Thyroid gland (tissue), 4 donors: ENCODE measurements around the gene ZNF423. TPM values are rescaled to one million over a fixed set of nuclear protein-coding genes. Genes with fewer than 3 reads are reported as not detected.

Experiments used
- DNase-seq, 2 donors: peaks; one replicate each; pipeline ENCODE4 v3.0.0-alpha.2; 2019
- H3K27ac ChIP-seq, 3 donors: fragments of 200-600 bp; sonication (generic); 1 replicate in 2 of 3; 2 replicates in 1 of 3; pipeline ENCODE4 v1.5.1; 2016 to 2019; ENCODE audit warnings: mild to moderate bottlenecking in 1 of 3, moderate library complexity in 1 of 3
- H3K27me3 ChIP-seq: fragments of 200-600 bp; sonication (generic); one replicate; pipeline ENCODE4 v1.5.1; 2019
- H3K36me3 ChIP-seq, 2 donors: fragments of 200-600 bp; sonication (generic); one replicate each; pipeline ENCODE4 v1.5.1; 2016 to 2019
- H3K4me1 ChIP-seq, 2 donors: fragments of 200-600 bp; sonication (generic); one replicate each; pipeline ENCODE4 v1.5.1; 2017 to 2019
- H3K4me3 ChIP-seq, 3 donors: fragments of 200-600 bp; sonication (generic); replicated peaks in 1 of 3; 1 replicate in 2 of 3; 2 replicates in 1 of 3; pipeline ENCODE4 v1.5.1; 2016; ENCODE audit warnings: mild to moderate bottlenecking in 1 of 3
- H3K9me3 ChIP-seq: fragments of 200-600 bp; sonication (generic); one replicate; pipeline ENCODE4 v1.5.1; 2017
- POLR2A ChIP-seq, 2 donors: fragments of 450-650 bp; IDR thresholded peaks; one replicate each; pipeline ENCODE4 v1.6.1; 2017; ENCODE audit warnings: antibody characterized with exemption in 2 of 2, mild to moderate bottlenecking in 2 of 2, moderate library complexity in 1 of 2
- WGBS, 2 donors: methylation state at CpG; one replicate each; pipeline ENCODE4 v1.1.5; 2017; 5-methylcytosine and 5-hydroxymethylcytosine counted together
- intact Hi-C: fragments of 100-400 bp; cut with DNase I; formaldehyde crosslinking; loops from one replicate; pipeline ENCODE4 v1.15.1; 2023
- total RNA-seq, 4 donors: library from RNA; depleted of rRNA; stranded (reverse); fragments of >200 nt; gene quantifications; one replicate each; pipeline ENCODE4 v1.2.3, GENCODE V29; 2016
- TF ChIP-seq, protein P1 (sequence below), 6 experiments: fragments of 200-600 bp in 3 of 6; fragments of 450-650 bp in 3 of 6; sonication (generic) in 3 of 6; IDR thresholded peaks; one replicate each; pipeline ENCODE4 v1.5.1; 2016 to 2019; ENCODE audit warnings: antibody characterized with exemption in 6 of 6, mild to moderate bottlenecking in 2 of 6, inconsistent platforms in 1 of 6, moderate library complexity in 1 of 6

ZNF423 gene
- total RNA-seq, 4 donors from 2014 or later: 7.4 to 10.0 (median 8.5) TPM

DNA sequence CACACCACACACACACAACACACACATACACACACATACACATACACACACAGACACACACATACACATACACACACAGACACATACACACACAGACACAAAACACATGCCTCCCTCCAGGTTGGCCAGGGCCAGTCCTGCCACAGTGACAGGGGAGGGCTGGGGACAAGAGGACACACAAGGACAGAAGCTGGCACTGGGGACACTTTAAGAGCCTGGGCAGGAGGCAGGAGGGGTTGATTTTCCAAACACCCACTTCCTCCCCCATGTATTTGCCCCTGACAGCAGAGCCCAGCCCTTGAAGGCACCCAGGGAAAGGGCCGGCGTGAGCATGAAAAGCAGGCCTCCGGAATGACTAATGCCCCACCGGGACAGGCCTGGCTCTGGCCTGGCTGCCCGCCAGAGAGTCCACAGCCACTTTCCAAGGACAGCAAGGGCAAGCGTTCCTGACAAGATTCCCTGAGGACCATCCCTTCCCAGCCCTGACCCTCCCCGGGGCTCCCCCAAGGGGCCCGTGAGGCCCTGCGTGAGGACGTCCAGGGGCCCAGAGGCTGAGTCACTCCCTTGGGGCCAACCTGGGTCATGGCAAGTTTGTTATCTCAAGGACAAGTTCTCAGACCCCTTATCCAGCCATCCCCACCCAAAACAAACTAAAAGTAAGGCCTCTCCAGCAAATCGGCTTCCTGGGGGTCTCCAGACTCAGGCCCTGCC lies 235.6 kb downstream of the ZNF423 start:
- Histone ChIP-seq H3K36me3 (no peaks in the 10 kb centered on the region), H3K27me3 (no peaks in the 10 kb centered on the region), H3K4me3 (no peak overlapping the region), H3K9me3 (no peaks in the 10 kb centered on the region), H3K27ac (peak overlapping the region; percentile 14 to 61 (median 46)), H3K4me1 (peaks cover 8 to 15% of the 10 kb centered on the region in 2 donors)
- no peak for TF ChIP-seq POLR2A (IDR thresholded peaks at IDR 0.05)
- TF ChIP-seq, protein P1, sequence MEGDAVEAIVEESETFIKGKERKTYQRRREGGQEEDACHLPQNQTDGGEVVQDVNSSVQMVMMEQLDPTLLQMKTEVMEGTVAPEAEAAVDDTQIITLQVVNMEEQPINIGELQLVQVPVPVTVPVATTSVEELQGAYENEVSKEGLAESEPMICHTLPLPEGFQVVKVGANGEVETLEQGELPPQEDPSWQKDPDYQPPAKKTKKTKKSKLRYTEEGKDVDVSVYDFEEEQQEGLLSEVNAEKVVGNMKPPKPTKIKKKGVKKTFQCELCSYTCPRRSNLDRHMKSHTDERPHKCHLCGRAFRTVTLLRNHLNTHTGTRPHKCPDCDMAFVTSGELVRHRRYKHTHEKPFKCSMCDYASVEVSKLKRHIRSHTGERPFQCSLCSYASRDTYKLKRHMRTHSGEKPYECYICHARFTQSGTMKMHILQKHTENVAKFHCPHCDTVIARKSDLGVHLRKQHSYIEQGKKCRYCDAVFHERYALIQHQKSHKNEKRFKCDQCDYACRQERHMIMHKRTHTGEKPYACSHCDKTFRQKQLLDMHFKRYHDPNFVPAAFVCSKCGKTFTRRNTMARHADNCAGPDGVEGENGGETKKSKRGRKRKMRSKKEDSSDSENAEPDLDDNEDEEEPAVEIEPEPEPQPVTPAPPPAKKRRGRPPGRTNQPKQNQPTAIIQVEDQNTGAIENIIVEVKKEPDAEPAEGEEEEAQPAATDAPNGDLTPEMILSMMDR (IDR thresholded peaks at IDR 0.05): no peak
- 13 to 20% methylated on average over 3 to 9 of the region's 11 CpGs for WGBS, 2 donors
- intact Hi-C loops: no loop called here
- peak; percentile 79 to 84 for DNase-seq

DNA sequence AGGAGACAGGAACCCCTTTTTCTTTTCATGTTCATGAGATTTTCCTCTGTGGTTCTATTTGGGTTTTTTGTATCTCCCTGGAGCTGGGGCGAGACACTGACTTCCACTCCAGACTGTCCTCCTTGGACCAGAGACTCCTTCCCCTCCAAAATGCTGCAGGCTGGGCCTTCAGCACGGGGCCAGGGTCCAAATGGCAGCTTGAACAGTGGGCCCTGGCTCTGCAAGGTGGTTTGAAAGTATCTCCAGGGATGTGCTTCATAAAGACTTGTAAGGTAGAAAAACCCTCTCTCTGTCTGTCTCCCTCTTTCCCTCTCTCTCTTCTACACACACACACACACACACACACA lies 236.1 kb downstream of the ZNF423 start:
- Histone ChIP-seq H3K27me3 (no peaks in the 10 kb centered on the region), H3K4me1 (peaks cover 8 to 15% of the 10 kb centered on the region in 2 donors), H3K9me3 (no peaks in the 10 kb centered on the region), H3K4me3 (no peak overlapping the region), H3K36me3 (no peaks in the 10 kb centered on the region), H3K27ac (peak overlapping the region in 1 of 3 donors; percentile 46)
- TF ChIP-seq POLR2A (IDR thresholded peaks at IDR 0.05): no peak
- TF ChIP-seq, protein P1 (IDR thresholded peaks at IDR 0.05): no peak
- 80 to 94% methylated on average over 2 of the region's 2 CpGs for WGBS, 2 donors
- intact Hi-C loops: no loop called here
- no peak for DNase-seq

DNA sequence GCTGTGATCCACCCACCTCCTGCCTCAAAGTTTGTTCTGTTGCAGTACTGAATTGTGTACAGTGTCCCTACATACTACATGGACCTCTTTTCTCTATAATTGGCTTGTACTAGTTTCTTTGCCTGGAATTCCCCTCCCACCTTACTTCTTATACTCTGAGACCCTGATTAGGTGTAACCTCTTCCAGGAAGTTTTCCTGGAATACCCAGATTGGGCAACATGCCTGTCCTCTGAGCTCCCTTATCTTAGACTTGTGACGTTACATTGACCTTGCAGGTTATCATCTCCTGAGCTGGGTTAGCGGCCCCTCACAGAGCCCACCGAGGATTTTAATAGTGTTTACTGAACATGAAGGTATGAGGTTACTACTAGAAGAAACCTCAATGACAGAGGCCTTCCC lies 237.0 kb downstream of the ZNF423 start:
- no peak overlapping the region for H3K27ac ChIP-seq
- peaks cover 8 to 15% of the 10 kb centered on the region in 2 donors for H3K4me1 ChIP-seq
- 94 to 98% methylated on average over 3 of the region's 3 CpGs for WGBS, 2 donors
- no peaks in the 10 kb centered on the region for H3K27me3 ChIP-seq
- intact Hi-C loops: no loop called here
- TF ChIP-seq, protein P1 (IDR thresholded peaks at IDR 0.05): no peak
- TF ChIP-seq POLR2A (IDR thresholded peaks at IDR 0.05): no peak
- H3K36me3 ChIP-seq: no peaks in the 10 kb centered on the region
- no peak overlapping the region for H3K4me3 ChIP-seq
- no peaks in the 10 kb centered on the region for H3K9me3 ChIP-seq
- DNase-seq: no peak

DNA sequence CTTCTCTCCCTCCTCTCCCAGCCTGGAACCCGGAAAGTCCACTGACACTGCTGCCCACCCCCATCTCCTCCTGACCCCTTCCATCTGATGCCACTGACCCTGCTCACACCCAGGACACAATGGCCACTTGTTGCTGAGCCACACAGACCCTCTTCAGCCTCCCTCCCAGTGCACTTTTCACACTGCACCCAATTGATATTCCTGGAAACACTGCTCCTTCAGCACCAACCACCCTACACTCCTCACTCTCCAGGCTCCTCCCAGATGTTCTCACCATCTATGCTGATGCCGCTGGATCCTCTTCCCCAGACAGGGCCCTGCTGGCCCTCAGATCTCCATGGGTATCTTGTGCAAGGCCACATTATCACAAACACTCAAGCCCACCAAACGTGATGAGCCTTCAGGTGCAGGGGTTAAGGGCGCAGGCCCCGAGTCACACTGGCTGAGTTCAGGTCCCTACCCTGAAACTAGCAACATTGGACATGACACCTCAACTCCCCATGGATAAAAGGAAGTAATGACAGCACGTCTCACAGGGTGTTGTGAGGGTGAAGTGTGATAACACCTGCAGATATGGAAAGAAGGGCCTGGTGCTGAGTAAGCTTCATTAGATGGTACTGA lies 238.1 kb downstream of the ZNF423 start:
- intact Hi-C loops: no loop called here
- TF ChIP-seq, protein P1 (IDR thresholded peaks at IDR 0.05): no peak
- no peak for TF ChIP-seq POLR2A (IDR thresholded peaks at IDR 0.05)
- H3K9me3 ChIP-seq: no peaks in the 10 kb centered on the region
- H3K36me3 ChIP-seq: no peaks in the 10 kb centered on the region
- no peak overlapping the region for H3K4me3 ChIP-seq
- H3K27me3 ChIP-seq: no peaks in the 10 kb centered on the region
- DNase-seq: no peak
- no peak overlapping the region for H3K27ac ChIP-seq
- WGBS, 2 donors: 95 to 98% methylated on average over 6 of the region's 6 CpGs
- H3K4me1 ChIP-seq: peaks cover 8 to 15% of the 10 kb centered on the region in 2 donors

DNA sequence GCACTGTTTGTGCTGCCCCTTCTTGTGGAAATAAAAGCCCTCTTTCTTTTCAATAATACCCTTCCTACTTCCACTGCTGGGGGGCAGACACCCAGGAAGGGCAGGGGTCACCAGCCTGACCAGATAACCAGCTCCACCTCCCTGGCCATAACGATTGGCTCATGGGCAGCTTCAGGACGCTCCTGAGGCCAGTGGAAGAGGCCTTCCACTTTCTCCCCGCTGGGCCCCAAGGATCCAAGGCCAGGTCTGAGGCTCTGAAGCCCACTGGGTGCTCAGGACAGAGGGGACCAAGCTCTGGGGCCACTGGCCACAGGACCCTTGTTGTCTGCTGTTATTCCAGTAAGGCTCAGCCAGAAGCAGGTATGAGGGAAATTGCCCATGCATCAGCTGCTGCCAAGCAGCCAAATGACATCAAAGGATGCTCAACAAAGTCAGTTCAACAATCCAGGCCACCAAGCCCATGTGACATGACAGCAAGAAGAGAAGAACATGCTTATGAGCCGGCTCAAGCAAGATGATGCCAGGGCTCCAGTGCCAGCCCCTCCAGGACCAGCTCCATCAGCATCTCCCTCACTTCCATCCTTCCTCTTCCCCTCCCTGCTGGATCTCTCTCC lies 238.8 kb downstream of the ZNF423 start:
- TF ChIP-seq, protein P1 (IDR thresholded peaks at IDR 0.05): no peak
- H3K4me1 ChIP-seq: peaks cover 8 to 15% of the 10 kb centered on the region in 2 donors
- no peaks in the 10 kb centered on the region for H3K36me3 ChIP-seq
- DNase-seq: no peak
- H3K9me3 ChIP-seq: no peaks in the 10 kb centered on the region
- intact Hi-C loops: no loop called here
- no peaks in the 10 kb centered on the region for H3K27me3 ChIP-seq
- WGBS, 2 donors: 77 to 84% methylated on average over 2 to 4 of the region's 4 CpGs
- H3K27ac ChIP-seq: no peak overlapping the region
- H3K4me3 ChIP-seq: no peak overlapping the region
